Hepatocyte (in vitro differentiated cells): ENCODE data around the gene KCNMA1.

Source experiments
- EZH2phosphoT487 ChIP-seq: fragments of 200-600 bp; sonication (generic); IDR thresholded peaks from one replicate; pipeline ENCODE4 v1.6.1; 2018; ENCODE audit warnings: antibody characterized with exemption, mild to moderate bottlenecking, low read depth, moderate library complexity; ENCODE audit not compliant: unreplicated experiment, severe bottlenecking
- TF ChIP-seq, protein P1 (sequence below): fragments of 200-600 bp; sonication (generic); IDR thresholded peaks from 2 replicates; pipeline ENCODE4 v1.5.1; 2016; ENCODE audit warnings: antibody characterized with exemption, mild to moderate bottlenecking; ENCODE audit not compliant: poor library complexity

DNA sequence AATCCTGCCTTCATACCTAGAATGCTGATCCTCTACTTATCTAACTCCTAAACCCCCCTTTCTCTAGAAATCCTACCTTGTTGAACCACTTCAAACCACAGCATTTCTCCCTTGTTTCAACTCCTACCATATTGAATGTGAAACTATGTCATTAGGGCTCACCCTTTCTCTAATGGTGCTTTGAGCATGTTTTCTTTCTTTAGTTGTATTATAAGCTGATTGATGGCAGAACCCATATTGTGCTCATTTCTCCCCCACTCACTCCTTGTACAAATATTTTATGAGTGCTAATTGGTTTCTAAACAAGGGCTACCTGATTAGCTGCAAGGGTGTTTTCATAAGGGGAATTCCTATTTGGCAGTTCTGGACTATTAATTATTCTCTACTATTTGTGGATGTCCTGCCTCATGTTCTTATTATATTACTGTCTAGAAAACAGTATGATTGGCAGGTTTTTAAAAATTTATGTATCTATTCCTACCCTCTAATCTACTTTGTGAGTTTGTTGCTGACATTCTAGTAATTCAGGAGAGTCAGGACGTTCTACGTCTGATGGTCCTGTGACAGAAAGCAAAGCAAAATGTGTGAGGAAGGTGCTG is 765.8 kb downstream of the KCNMA1 start:
- TF ChIP-seq, protein P1, sequence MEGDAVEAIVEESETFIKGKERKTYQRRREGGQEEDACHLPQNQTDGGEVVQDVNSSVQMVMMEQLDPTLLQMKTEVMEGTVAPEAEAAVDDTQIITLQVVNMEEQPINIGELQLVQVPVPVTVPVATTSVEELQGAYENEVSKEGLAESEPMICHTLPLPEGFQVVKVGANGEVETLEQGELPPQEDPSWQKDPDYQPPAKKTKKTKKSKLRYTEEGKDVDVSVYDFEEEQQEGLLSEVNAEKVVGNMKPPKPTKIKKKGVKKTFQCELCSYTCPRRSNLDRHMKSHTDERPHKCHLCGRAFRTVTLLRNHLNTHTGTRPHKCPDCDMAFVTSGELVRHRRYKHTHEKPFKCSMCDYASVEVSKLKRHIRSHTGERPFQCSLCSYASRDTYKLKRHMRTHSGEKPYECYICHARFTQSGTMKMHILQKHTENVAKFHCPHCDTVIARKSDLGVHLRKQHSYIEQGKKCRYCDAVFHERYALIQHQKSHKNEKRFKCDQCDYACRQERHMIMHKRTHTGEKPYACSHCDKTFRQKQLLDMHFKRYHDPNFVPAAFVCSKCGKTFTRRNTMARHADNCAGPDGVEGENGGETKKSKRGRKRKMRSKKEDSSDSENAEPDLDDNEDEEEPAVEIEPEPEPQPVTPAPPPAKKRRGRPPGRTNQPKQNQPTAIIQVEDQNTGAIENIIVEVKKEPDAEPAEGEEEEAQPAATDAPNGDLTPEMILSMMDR = no peak
- no peak for TF ChIP-seq EZH2phosphoT487
